GM19397 (cell line): ENCODE results near the gene SEPTIN2.
"Not testable (repeated sequence)": the region's sequence is repeated elsewhere in the genome, so short reads cannot be mapped to it uniquely, and the experiment has no call there.

Experiments
- ATAC-seq: cut with Tn5 transposase; IDR thresholded peaks from one replicate; pipeline ENCODE4 v1.9.1; 2021; ENCODE audit warnings: mild to moderate bottlenecking, moderate library complexity; ENCODE audit not compliant: unreplicated experiment

SEPTIN2 gene

GRCh38 chr2:241312082-241312481 lies 3.6 kb upstream of the SEPTIN2 start:
- no peak for ATAC-seq

GRCh38 chr2:241313543-241314095 lies 2.1 kb upstream of the SEPTIN2 start:
- no peak for ATAC-seq

- no peak for ATAC-seq
Observed at GRCh38 chr2:241314226-241315092, 1.3 kb upstream of the SEPTIN2 start.

GRCh38 chr2:241315093-241315878 lies 439 bp upstream of the SEPTIN2 start, which contains the start of gene HDLBP:
HDLBP (minus strand) TSS chr2:241315672; CDS start chr2:241266869, 48,803 bp downstream.
- ATAC-seq: peak; percentile 70

GRCh38 chr2:241316825-241317224 lies 1.1 kb downstream of the SEPTIN2 start:
- no peak for ATAC-seq

- no peak for ATAC-seq
Observed at GRCh38 chr2:241317391-241317790, 1.7 kb downstream of the SEPTIN2 start.

GRCh38 chr2:241318830-241319229 lies 3.1 kb downstream of the SEPTIN2 start:
- ATAC-seq: not testable (repeated sequence)

GRCh38 chr2:241320394-241320793 lies 4.7 kb downstream of the SEPTIN2 start:
- ATAC-seq: no peak

GRCh38 chr2:241321033-241321432 lies 5.3 kb downstream of the SEPTIN2 start:
- no peak for ATAC-seq

- no peak for ATAC-seq
Observed at GRCh38 chr2:241321886-241322285, 6.2 kb downstream of the SEPTIN2 start.

GRCh38 chr2:241323778-241324177 lies 8.1 kb downstream of the SEPTIN2 start:
- ATAC-seq: no peak

GRCh38 chr2:241324775-241325174 lies 9.1 kb downstream of the SEPTIN2 start:
- ATAC-seq: no peak

- ATAC-seq: no peak
Observed at GRCh38 chr2:241325257-241325656, 9.5 kb downstream of the SEPTIN2 start.

GRCh38 chr2:241329669-241330615 lies 14.2 kb downstream of the SEPTIN2 start:
- ATAC-seq: no peak

- ATAC-seq: no peak
Observed at GRCh38 chr2:241330616-241330981, 14.9 kb downstream of the SEPTIN2 start.

GRCh38 chr2:241334813-241335212 lies 19.1 kb downstream of the SEPTIN2 start:
- no peak for ATAC-seq

GRCh38 chr2:241339839-241340630 lies 24.3 kb downstream of the SEPTIN2 start:
- no peak for ATAC-seq

- no peak for ATAC-seq
Observed at GRCh38 chr2:241340631-241341163, 25.0 kb downstream of the SEPTIN2 start.

GRCh38 chr2:241344925-241345651 lies 29.4 kb downstream of the SEPTIN2 start:
- ATAC-seq: no peak
